HG02678 (cell line): Measurements from ENCODE around the gene CLDN5.

ENCODE experiments used
- ATAC-seq: cut with Tn5 transposase; IDR thresholded peaks from one replicate; pipeline ENCODE4 v1.9.1; 2021; ENCODE audit warnings: mild to moderate bottlenecking, moderate library complexity; ENCODE audit not compliant: unreplicated experiment

CLDN5 gene

GRCh38 chr22:19522881-19523239, 1.4 kb downstream of the CLDN5 start:
- no peak for ATAC-seq

- no peak for ATAC-seq
These were observed 1.9 kb downstream of the CLDN5 start for GRCh38 chr22:19522190-19522880.

GRCh38 chr22:19520566-19521305, 3.5 kb downstream of the CLDN5 start:
- no peak for ATAC-seq

- no peak for ATAC-seq
These were observed 4.2 kb downstream of the CLDN5 start for GRCh38 chr22:19520007-19520406.

- ATAC-seq = no peak
These were observed 4.9 kb downstream of the CLDN5 start for GRCh38 chr22:19519041-19519926.

- ATAC-seq = no peak
These were observed 5.6 kb downstream of the CLDN5 start for GRCh38 chr22:19518635-19519034.

GRCh38 chr22:19517919-19518611, 6.1 kb downstream of the CLDN5 start:
- ATAC-seq = no peak

GRCh38 chr22:19517171-19517500, 7.1 kb downstream of the CLDN5 start:
- no peak for ATAC-seq

GRCh38 chr22:19516378-19517170, 7.6 kb downstream of the CLDN5 start:
- no peak for ATAC-seq

GRCh38 chr22:19515654-19516377, 8.4 kb downstream of the CLDN5 start:
- ATAC-seq = no peak

GRCh38 chr22:19514831-19515565, 9.2 kb downstream of the CLDN5 start:
- no peak for ATAC-seq

GRCh38 chr22:19513823-19514222, 10.4 kb downstream of the CLDN5 start:
- no peak for ATAC-seq

GRCh38 chr22:19510919-19511341, 13.3 kb downstream of the CLDN5 start:
- ATAC-seq = no peak

- ATAC-seq = no peak
These were observed 14.3 kb downstream of the CLDN5 start for GRCh38 chr22:19509923-19510322.

GRCh38 chr22:19509191-19509590, 15.0 kb downstream of the CLDN5 start:
- no peak for ATAC-seq

GRCh38 chr22:19508024-19508776, 16.0 kb downstream of the CLDN5 start:
- no peak for ATAC-seq

GRCh38 chr22:19507534-19507861, 16.7 kb downstream of the CLDN5 start:
- ATAC-seq = no peak

GRCh38 chr22:19506212-19506611, 18.0 kb downstream of the CLDN5 start:
- no peak for ATAC-seq
